HG03520 (cell line): Measurements from ENCODE around the gene ODAD3.
A peak's percentile ranks its signal among the peaks of the same experiment; 100 is the strongest.
"Not testable (repeated sequence)": the region's sequence is repeated elsewhere in the genome, so short reads cannot be mapped to it uniquely, and the experiment has no call there.

Experiments used
- ATAC-seq: cut with Tn5 transposase; IDR thresholded peaks from one replicate; pipeline ENCODE4 v1.9.1; 2021; ENCODE audit warnings: mild to moderate bottlenecking, moderate library complexity; ENCODE audit not compliant: unreplicated experiment

ODAD3 gene

GRCh38 chr19:11435057-11435832 is at the start of gene ODAD3, which contains the start of gene PRKCSH:
Gene ODAD3 (minus strand): TSS chr19:11435121. CDS start chr19:11435016, 105 bp downstream.
Gene PRKCSH (plus strand): TSS chr19:11435635. CDS start chr19:11436118, 483 bp downstream.
- peak; percentile 76 for ATAC-seq

- ATAC-seq: no peak
Measured at GRCh38 chr19:11483366-11484111, 48.6 kb upstream of the ODAD3 start.

GRCh38 chr19:11482384-11483050 is 47.6 kb upstream of the ODAD3 start:
- ATAC-seq: peak; percentile 52

- ATAC-seq: peak; percentile 54
Measured at GRCh38 chr19:11481534-11482383, 46.8 kb upstream of the ODAD3 start.

GRCh38 chr19:11480715-11481533 is 46.0 kb upstream of the ODAD3 start, which contains the start of gene ELAVL3:
Gene ELAVL3 (minus strand): TSS chr19:11481046. CDS start chr19:11480608, 438 bp downstream.
- ATAC-seq: no peak

GRCh38 chr19:11479898-11480714 is 45.2 kb upstream of the ODAD3 start:
- no peak for ATAC-seq

GRCh38 chr19:11479090-11479897 is 44.4 kb upstream of the ODAD3 start:
- no peak for ATAC-seq

- ATAC-seq: no peak
Measured at GRCh38 chr19:11478167-11479089, 43.5 kb upstream of the ODAD3 start.

- ATAC-seq: no peak
Measured at GRCh38 chr19:11475861-11476260, 40.9 kb upstream of the ODAD3 start.

- not testable (repeated sequence) for ATAC-seq
Measured at GRCh38 chr19:11475343-11475742, 40.4 kb upstream of the ODAD3 start.

- no peak for ATAC-seq
Measured at GRCh38 chr19:11473725-11474124, 38.8 kb upstream of the ODAD3 start.

GRCh38 chr19:11468266-11468845 is 33.4 kb upstream of the ODAD3 start:
- not testable (repeated sequence) for ATAC-seq

GRCh38 chr19:11465600-11465999 is 30.7 kb upstream of the ODAD3 start:
- no peak for ATAC-seq

GRCh38 chr19:11464333-11465265 is 29.7 kb upstream of the ODAD3 start:
- ATAC-seq: no peak

GRCh38 chr19:11463391-11463790 is 28.5 kb upstream of the ODAD3 start:
- no peak for ATAC-seq
